Transverse colon (tissue), 4 donors: ENCODE measurements around the gene CDCA7.

Experiments used
- POLR2A ChIP-seq: fragments of 450-650 bp; IDR thresholded peaks from one replicate; pipeline ENCODE4 v1.6.1; 2016; ENCODE audit warnings: antibody characterized with exemption, mild to moderate bottlenecking, moderate library complexity
- POLR2AphosphoS5 ChIP-seq, 3 donors: sonication (generic); formaldehyde crosslinking; IDR thresholded peaks; one replicate each; pipeline ENCODE4 v1.6.1; 2016; ENCODE audit warnings: antibody characterized with exemption in 3 of 3
- TF ChIP-seq, protein P1 (sequence below), 5 experiments: fragments of 200-600 bp in 3 of 5; fragments of 450-650 bp in 2 of 5; sonication (generic) in 3 of 5; IDR thresholded peaks; 1 replicate in 2 of 5; 2 replicates in 3 of 5; pipeline ENCODE4 v1.5.1; 2016 to 2017; ENCODE audit warnings: antibody characterized with exemption in 5 of 5, inconsistent platforms in 3 of 5, mild to moderate bottlenecking in 2 of 5, moderate library complexity in 1 of 5

DNA sequence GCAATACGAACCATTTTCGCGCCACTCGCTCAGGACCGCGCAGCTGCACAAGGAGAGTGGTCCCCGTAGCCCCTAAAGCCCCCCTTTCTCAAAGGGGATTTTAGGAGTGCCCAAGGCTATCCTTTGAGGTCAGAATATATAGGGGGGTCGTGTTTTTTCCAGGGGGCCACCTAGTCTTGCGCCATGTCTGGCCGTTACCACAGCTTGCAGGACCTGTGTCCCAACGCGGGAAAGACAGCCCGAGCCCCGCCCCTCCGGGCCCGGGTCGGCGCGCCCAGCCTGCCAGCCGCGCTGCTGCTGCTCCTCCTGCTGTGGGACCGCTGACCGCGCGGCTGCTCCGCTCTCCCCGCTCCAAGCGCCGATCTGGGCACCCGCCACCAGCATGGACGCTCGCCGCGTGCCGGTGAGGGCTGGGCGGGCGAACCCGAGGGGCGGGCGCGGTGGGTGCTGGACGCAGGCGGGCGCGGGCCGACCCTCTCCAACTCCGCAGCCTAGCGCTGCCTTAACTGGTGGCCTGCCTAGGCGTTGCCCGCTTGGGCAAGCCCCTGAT is at the start of gene CDCA7:
- TF ChIP-seq, protein P1, sequence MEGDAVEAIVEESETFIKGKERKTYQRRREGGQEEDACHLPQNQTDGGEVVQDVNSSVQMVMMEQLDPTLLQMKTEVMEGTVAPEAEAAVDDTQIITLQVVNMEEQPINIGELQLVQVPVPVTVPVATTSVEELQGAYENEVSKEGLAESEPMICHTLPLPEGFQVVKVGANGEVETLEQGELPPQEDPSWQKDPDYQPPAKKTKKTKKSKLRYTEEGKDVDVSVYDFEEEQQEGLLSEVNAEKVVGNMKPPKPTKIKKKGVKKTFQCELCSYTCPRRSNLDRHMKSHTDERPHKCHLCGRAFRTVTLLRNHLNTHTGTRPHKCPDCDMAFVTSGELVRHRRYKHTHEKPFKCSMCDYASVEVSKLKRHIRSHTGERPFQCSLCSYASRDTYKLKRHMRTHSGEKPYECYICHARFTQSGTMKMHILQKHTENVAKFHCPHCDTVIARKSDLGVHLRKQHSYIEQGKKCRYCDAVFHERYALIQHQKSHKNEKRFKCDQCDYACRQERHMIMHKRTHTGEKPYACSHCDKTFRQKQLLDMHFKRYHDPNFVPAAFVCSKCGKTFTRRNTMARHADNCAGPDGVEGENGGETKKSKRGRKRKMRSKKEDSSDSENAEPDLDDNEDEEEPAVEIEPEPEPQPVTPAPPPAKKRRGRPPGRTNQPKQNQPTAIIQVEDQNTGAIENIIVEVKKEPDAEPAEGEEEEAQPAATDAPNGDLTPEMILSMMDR (IDR thresholded peaks at IDR 0.05): no peak
- TF ChIP-seq POLR2AphosphoS5 (IDR thresholded peaks at IDR 0.05) (peak in 1 of 3 donors; percentile 17), POLR2A (peak; percentile 7)
